Spleen (tissue), 11 donors: ENCODE measurements around the gene GNG7. TPM values are rescaled to one million over a fixed set of nuclear protein-coding genes. Genes with fewer than 3 reads are reported as not detected.
"Not testable (repeated sequence)": the region's sequence is repeated elsewhere in the genome, so short reads cannot be mapped to it uniquely, and the experiment has no call there.

Experiments
- DNase-seq: peaks from one replicate; pipeline ENCODE4 v3.0.0-alpha.2; 2020
- H3K27ac ChIP-seq, 8 donors: fragments of 200-600 bp; sonication (generic) in 7 of 8; 1 replicate in 4 of 8; 2 replicates in 4 of 8; pipeline versions ENCODE4 v1.5.0 to v1.8.0; 2016 to 2021; ENCODE audit warnings: inconsistent platforms in 4 of 8, mild to moderate bottlenecking in 4 of 8, moderate library complexity in 1 of 8
- H3K27me3 ChIP-seq, 7 donors: fragments of 200-600 bp; sonication (generic) in 6 of 7; replicated peaks in 1 of 7; 1 replicate in 4 of 7; 2 replicates in 3 of 7; pipeline versions ENCODE4 v1.5.0 to v1.8.0; 2016 to 2021; ENCODE audit warnings: inconsistent platforms in 3 of 7, mild to moderate bottlenecking in 1 of 7
- H3K36me3 ChIP-seq, 6 donors: fragments of 200-600 bp; sonication (generic) in 5 of 6; 1 replicate in 4 of 6; 2 replicates in 2 of 6; pipeline versions ENCODE4 v1.5.0 to v1.8.0; 2016 to 2021; ENCODE audit warnings: inconsistent platforms in 2 of 6
- H3K4me1 ChIP-seq, 6 donors: fragments of 200-600 bp; sonication (generic) in 5 of 6; 1 replicate in 3 of 6; 2 replicates in 3 of 6; pipeline versions ENCODE4 v1.5.0 to v1.8.0; 2016 to 2021; ENCODE audit warnings: inconsistent platforms in 3 of 6
- H3K4me3 ChIP-seq, 8 donors: fragments of 200-600 bp; sonication (generic) in 7 of 8; 1 replicate in 4 of 8; 2 replicates in 4 of 8; pipeline versions ENCODE4 v1.5.0 to v1.8.0; 2016 to 2021; ENCODE audit warnings: inconsistent platforms in 4 of 8, mild to moderate bottlenecking in 4 of 8, moderate library complexity in 2 of 8
- H3K9me3 ChIP-seq, 8 donors: fragments of 200-600 bp; sonication (generic) in 7 of 8; 1 replicate in 4 of 8; 2 replicates in 4 of 8; pipeline versions ENCODE4 v1.5.0 to v1.8.0; 2016 to 2021; ENCODE audit warnings: inconsistent platforms in 4 of 8
- POLR2A ChIP-seq, 3 donors: fragments of 450-650 bp; IDR thresholded peaks; one replicate each; pipeline ENCODE4 v1.5.1; 2017; ENCODE audit warnings: antibody characterized with exemption in 3 of 3, mild to moderate bottlenecking in 1 of 3
- POLR2AphosphoS5 ChIP-seq, 3 donors: sonication (generic); formaldehyde crosslinking; IDR thresholded peaks; one replicate each; pipeline ENCODE4 v1.5.1; 2017; ENCODE audit warnings: antibody characterized with exemption in 3 of 3
- WGBS, 5 donors: extraction: QIAGEN DNeasy Blood & Tissue Kit in 3 of 5; methylation state at CpG; one replicate each; pipeline versions ENCODE4 v1.1.5 to v1.1.7; 2013 to 2018; 5-methylcytosine and 5-hydroxymethylcytosine counted together
- intact Hi-C: fragments of 100-400 bp; cut with DNase I; formaldehyde crosslinking; loops from one replicate; pipeline ENCODE4 v1.15.0; 2023; ENCODE audit warnings: low total_unique reads
- polyA plus RNA-seq, 3 donors: library from polyadenylated mRNA; stranded (reverse); fragments of 200-250 nt; gene quantifications; one replicate each; pipeline ENCODE4 v1.2.1, GENCODE V29; 2013
- total RNA-seq, 7 donors: library from RNA; depleted of rRNA in 3 of 7; stranded (reverse); fragments of >200 nt in 3 of 7; fragmentation: NEBNext Ultra II Directional in 4 of 7; extraction: Animal tissue kit (Norgen Biotek cat#: 25700) in 4 of 7; gene quantifications; one replicate each; pipeline versions ENCODE4 v1.1.0 to v1.2.1, GENCODE V29; 2016 to 2021
- TF ChIP-seq, protein P1 (sequence below), 11 experiments: fragments of 200-600 bp in 7 of 11; fragments of 450-650 bp in 4 of 11; sonication (generic) in 4 of 11; IDR thresholded peaks in 8 of 11; conservative IDR thresholded peaks in 3 of 11; 1 replicate in 7 of 11; 2 replicates in 4 of 11; pipeline versions ENCODE4 v1.4.0 to v1.8.0; 2016 to 2021; ENCODE audit warnings: antibody characterized with exemption in 11 of 11, inconsistent platforms in 4 of 11, mild to moderate bottlenecking in 1 of 11
- donor health status: healthy with polysubstance abuse.
- donor health status: DM: no; HTN: no; CAD: no; lungs with moderate emphysema.
- donor health status: DM: no; HTN: no; CAD: no.
- donor health status: Bipolar disorder and iron deficiency.
- donor health status: healthy.
- donor health status: DM: no; HTN: no; CAD: no.
- donor health status: DM: yes; HTN: yes; CAD: no.

The GNG7 gene
- total and polyA plus RNA-seq, 10 donors, result 17.2 to 34.6 (median 18.9) TPM

GRCh38 chr19:2561895-2562294, 140.6 kb downstream of the GNG7 start:
- H3K4me3 ChIP-seq, result peak overlapping the region in 7 of 8 donors; percentile 3 to 61 (median 21)
- H3K27ac ChIP-seq, result peak overlapping the region; percentile 29 to 80 (median 70)
- H3K9me3 ChIP-seq, result no peaks in the 10 kb centered on the region
- WGBS, 5 donors, result 16 to 37% (median 29%) methylated on average over 14 of the region's 14 CpGs
- DNase-seq, result peak; percentile 88
- H3K4me1 ChIP-seq, result peaks cover 4 to 80% (median 27%) of the 10 kb centered on the region in 6 donors
- intact Hi-C loops, result no loop called here
- peaks cover 0 to 16% (median 0%) of the 10 kb centered on the region in 6 donors for H3K36me3 ChIP-seq
- no peaks in the 10 kb centered on the region for H3K27me3 ChIP-seq
- no peak for TF ChIP-seq POLR2A (IDR thresholded peaks at IDR 0.05)
- peak in 2 of 3 donors; percentile 49 to 62 for TF ChIP-seq POLR2AphosphoS5 (IDR thresholded peaks at IDR 0.05)

DNA sequence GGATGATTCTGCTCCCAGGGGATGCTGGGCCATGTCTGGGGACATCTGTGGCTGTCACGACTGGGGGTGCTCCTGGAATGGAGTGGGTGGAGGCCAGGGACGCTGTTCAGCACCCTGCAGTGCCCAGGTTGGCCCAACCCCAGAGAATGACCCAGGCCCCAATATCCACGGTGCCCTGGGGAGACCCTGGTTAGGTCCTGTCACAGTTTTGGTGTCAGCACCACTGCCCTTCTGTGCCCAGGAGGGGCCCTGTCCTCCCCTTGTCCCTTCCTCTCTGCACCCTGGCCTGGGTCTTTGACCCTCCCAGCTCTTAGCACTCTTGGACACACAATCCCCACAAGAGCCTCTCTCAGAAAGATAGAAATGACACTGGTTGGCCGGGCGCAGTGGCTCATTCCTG, 141.3 kb downstream of the GNG7 start:
- no peaks in the 10 kb centered on the region for H3K9me3 ChIP-seq
- WGBS, 5 donors, result 67 to 90% (median 77%) methylated on average over 4 to 5 of the region's 5 CpGs
- peaks cover 0 to 16% (median 0%) of the 10 kb centered on the region in 6 donors for H3K36me3 ChIP-seq
- peak overlapping the region in 4 of 8 donors; percentile 65 to 80 (median 76) for H3K27ac ChIP-seq
- peak; percentile 51 for DNase-seq
- peaks cover 4 to 80% (median 28%) of the 10 kb centered on the region in 6 donors for H3K4me1 ChIP-seq
- intact Hi-C loops, result no loop called here
- H3K27me3 ChIP-seq, result no peaks in the 10 kb centered on the region
- TF ChIP-seq POLR2A (IDR thresholded peaks at IDR 0.05) (no peak), POLR2AphosphoS5 (IDR thresholded peaks at IDR 0.05) (no peak)
- TF ChIP-seq, protein P1, sequence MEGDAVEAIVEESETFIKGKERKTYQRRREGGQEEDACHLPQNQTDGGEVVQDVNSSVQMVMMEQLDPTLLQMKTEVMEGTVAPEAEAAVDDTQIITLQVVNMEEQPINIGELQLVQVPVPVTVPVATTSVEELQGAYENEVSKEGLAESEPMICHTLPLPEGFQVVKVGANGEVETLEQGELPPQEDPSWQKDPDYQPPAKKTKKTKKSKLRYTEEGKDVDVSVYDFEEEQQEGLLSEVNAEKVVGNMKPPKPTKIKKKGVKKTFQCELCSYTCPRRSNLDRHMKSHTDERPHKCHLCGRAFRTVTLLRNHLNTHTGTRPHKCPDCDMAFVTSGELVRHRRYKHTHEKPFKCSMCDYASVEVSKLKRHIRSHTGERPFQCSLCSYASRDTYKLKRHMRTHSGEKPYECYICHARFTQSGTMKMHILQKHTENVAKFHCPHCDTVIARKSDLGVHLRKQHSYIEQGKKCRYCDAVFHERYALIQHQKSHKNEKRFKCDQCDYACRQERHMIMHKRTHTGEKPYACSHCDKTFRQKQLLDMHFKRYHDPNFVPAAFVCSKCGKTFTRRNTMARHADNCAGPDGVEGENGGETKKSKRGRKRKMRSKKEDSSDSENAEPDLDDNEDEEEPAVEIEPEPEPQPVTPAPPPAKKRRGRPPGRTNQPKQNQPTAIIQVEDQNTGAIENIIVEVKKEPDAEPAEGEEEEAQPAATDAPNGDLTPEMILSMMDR (IDR thresholded peaks at IDR 0.05 in 8 of 11, conservative IDR thresholded peaks at IDR 0.05 in 3 of 11), result no peak
- H3K4me3 ChIP-seq, result no peak overlapping the region

DNA sequence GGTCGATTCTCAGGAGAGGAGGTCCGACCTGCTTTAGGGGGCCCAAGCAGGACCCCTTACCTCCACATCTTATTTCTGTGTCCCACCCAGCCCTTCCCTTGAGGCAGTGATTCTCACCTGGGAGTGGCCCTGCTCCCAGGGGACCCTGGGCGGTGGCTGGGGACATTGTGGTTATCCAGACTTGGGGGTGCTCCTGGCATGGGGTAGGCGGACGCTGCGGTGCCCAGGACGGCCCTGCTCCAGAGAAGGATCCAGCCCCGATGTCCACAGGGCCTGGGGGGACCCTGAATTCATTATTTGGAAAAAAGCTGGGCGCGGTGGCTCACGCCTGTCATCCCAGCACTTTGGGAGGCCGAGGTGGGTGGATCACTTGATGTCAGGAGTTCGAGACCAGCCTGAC, 142.1 kb downstream of the GNG7 start:
- DNase-seq, result peak; percentile 44
- 91 to 95% (median 94%) methylated on average over 11 to 13 of the region's 13 CpGs for WGBS, 5 donors
- Histone ChIP-seq H3K27ac (no peak overlapping the region), H3K4me1 (peaks cover 4 to 80% (median 32%) of the 10 kb centered on the region in 6 donors), H3K9me3 (no peaks in the 10 kb centered on the region), H3K36me3 (peaks cover 0 to 21% (median 0%) of the 10 kb centered on the region in 6 donors), H3K27me3 (no peaks in the 10 kb centered on the region), H3K4me3 (no peak overlapping the region)
- intact Hi-C loops, result no loop called here
- TF ChIP-seq POLR2A (IDR thresholded peaks at IDR 0.05) (no peak), POLR2AphosphoS5 (IDR thresholded peaks at IDR 0.05) (no peak)
- TF ChIP-seq, protein P1 (IDR thresholded peaks at IDR 0.05 in 8 of 11, conservative IDR thresholded peaks at IDR 0.05 in 3 of 11), result no peak

DNA sequence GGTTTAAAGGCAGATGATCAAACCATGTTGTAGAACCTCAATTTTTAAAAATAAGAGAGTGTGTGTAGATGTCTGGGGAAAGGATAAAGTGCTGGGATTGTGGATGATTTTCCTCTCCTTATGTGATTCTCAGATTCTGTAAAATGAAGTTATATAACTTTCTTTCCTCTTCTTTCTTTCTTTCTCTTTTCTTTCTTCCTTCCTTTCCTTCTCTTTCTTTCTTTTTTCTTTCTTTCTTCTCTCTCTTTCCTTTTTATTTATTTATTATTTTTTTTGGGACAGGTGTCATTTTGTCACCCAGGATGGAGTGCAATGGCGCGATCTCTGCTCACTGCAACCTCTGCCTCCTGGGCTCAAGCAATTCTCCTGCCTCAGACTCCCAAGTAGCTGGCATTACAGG, 144.0 kb downstream of the GNG7 start:
- whole genome bisulfite sequencing, 5 donors, result 94 to 100% (median 97%) methylated on average over 2 of the region's 2 CpGs

GRCh38 chr19:2558131-2558530, 144.4 kb downstream of the GNG7 start:
- DNase-seq, result peak; percentile 21
- 71 to 81% (median 79%) methylated on average over 7 of the region's 7 CpGs for WGBS, 5 donors
- intact Hi-C loops, result not testable (repeated sequence)

More for the DNA sequence above, 144.0 kb downstream of the GNG7 start:
- TF ChIP-seq POLR2AphosphoS5 (IDR thresholded peaks at IDR 0.05) (no peak), POLR2A (IDR thresholded peaks at IDR 0.05) (no peak)
- TF ChIP-seq, protein P1 (IDR thresholded peaks at IDR 0.05 in 8 of 11, conservative IDR thresholded peaks at IDR 0.05 in 3 of 11), result no peak
- Histone ChIP-seq H3K36me3 (peaks cover 0 to 21% (median 0%) of the 10 kb centered on the region in 6 donors), H3K9me3 (no peaks in the 10 kb centered on the region), H3K4me1 (peaks cover 4 to 85% (median 30%) of the 10 kb centered on the region in 6 donors), H3K4me3 (no peak overlapping the region), H3K27me3 (no peaks in the 10 kb centered on the region), H3K27ac (no peak overlapping the region)
- DNase-seq, result no peak
- intact Hi-C loops, result no loop called here

More at GRCh38 chr19:2558131-2558530, 144.4 kb downstream of the GNG7 start:
- H3K4me3 ChIP-seq, H3K9me3 ChIP-seq, H3K27ac ChIP-seq, H3K27me3 ChIP-seq: not testable (repeated sequence)
- Histone ChIP-seq H3K4me1 (peaks cover 4 to 85% (median 34%) of the 10 kb centered on the region in 6 donors), H3K36me3 (peaks cover 0 to 21% (median 0%) of the 10 kb centered on the region in 6 donors)
